ENCODE results near the gene MRPL20. TPM values are rescaled to one million over a fixed set of nuclear protein-coding genes. Genes with fewer than 3 reads are reported as not detected.

MRPL20 gene
- total and polyA plus RNA-seq, 9 of the 15 experiments (the other 6 are each of a cell fraction or from before 2014, with no cell fraction given), result 180 to 671 (median 229) TPM

- TF ChIP-seq NONO (IDR thresholded peaks at IDR 0.05; ENCODE audit: low read depth in 2 of 2, low read length in 1 of 2) (no peak), DNMT1 (IDR thresholded peaks at IDR 0.05) (no peak), MITF (IDR thresholded peaks at IDR 0.05) (no peak), RBM25 (IDR thresholded peaks at IDR 0.05; ENCODE audit: low read depth, low read length, severe bottlenecking) (peak; percentile 84), NCOR1 (IDR thresholded peaks at IDR 0.05) (peak; percentile 19; the same call in 1 of the 2 replicates), BRF1 (IDR thresholded peaks at IDR 0.05; ENCODE audit: borderline replicate concordance, extremely low read depth, insufficient read length) (no peak), ATF1 (CRISPR knock-in tag; IDR thresholded peaks at IDR 0.05) (no peak), ATF1 (tag; IDR thresholded peaks at IDR 0.05) (peak; percentile 80)
- TF ChIP-seq, protein P1, sequence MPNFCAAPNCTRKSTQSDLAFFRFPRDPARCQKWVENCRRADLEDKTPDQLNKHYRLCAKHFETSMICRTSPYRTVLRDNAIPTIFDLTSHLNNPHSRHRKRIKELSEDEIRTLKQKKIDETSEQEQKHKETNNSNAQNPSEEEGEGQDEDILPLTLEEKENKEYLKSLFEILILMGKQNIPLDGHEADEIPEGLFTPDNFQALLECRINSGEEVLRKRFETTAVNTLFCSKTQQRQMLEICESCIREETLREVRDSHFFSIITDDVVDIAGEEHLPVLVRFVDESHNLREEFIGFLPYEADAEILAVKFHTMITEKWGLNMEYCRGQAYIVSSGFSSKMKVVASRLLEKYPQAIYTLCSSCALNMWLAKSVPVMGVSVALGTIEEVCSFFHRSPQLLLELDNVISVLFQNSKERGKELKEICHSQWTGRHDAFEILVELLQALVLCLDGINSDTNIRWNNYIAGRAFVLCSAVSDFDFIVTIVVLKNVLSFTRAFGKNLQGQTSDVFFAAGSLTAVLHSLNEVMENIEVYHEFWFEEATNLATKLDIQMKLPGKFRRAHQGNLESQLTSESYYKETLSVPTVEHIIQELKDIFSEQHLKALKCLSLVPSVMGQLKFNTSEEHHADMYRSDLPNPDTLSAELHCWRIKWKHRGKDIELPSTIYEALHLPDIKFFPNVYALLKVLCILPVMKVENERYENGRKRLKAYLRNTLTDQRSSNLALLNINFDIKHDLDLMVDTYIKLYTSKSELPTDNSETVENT (CRISPR knock-in tag; IDR thresholded peaks at IDR 0.05), result 0 out of 2 replicates have a peak, but pooled peaks have one; percentile 18
- TF ChIP-seq, protein P2, sequence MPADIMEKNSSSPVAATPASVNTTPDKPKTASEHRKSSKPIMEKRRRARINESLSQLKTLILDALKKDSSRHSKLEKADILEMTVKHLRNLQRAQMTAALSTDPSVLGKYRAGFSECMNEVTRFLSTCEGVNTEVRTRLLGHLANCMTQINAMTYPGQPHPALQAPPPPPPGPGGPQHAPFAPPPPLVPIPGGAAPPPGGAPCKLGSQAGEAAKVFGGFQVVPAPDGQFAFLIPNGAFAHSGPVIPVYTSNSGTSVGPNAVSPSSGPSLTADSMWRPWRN (IDR thresholded peaks at IDR 0.05; ENCODE audit: low read depth), result no peak
- TF ChIP-seq, protein P3, sequence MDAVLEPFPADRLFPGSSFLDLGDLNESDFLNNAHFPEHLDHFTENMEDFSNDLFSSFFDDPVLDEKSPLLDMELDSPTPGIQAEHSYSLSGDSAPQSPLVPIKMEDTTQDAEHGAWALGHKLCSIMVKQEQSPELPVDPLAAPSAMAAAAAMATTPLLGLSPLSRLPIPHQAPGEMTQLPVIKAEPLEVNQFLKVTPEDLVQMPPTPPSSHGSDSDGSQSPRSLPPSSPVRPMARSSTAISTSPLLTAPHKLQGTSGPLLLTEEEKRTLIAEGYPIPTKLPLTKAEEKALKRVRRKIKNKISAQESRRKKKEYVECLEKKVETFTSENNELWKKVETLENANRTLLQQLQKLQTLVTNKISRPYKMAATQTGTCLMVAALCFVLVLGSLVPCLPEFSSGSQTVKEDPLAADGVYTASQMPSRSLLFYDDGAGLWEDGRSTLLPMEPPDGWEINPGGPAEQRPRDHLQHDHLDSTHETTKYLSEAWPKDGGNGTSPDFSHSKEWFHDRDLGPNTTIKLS (IDR thresholded peaks at IDR 0.05; ENCODE audit: borderline replicate concordance, low read depth), result peak; percentile 47; the same call in 1 of the 2 replicates
These were observed 9.1 kb downstream of the MRPL20 start (continued) for GRCh38 chr1:1397839-1398523.
